GM19099 (cell line): ENCODE results near the gene LRBA.

Experiments
- POLR2A ChIP-seq: IDR thresholded peaks from 3 replicates; pipeline ENCODE4 v1.6.1; 2011; ENCODE audit warnings: low read depth; ENCODE audit not compliant: insufficient read length; ENCODE audit errors: extremely low read depth

LRBA gene

GRCh38 chr4:150354214-150354796 lies 660.8 kb downstream of the LRBA start:
- TF ChIP-seq POLR2A = no peak

- TF ChIP-seq POLR2A = no peak
Observed at GRCh38 chr4:150348079-150348478, 667.0 kb downstream of the LRBA start.

GRCh38 chr4:150345207-150345744 lies 669.8 kb downstream of the LRBA start:
- no peak for TF ChIP-seq POLR2A

GRCh38 chr4:150343796-150344195 lies 671.3 kb downstream of the LRBA start:
- TF ChIP-seq POLR2A = no peak

- TF ChIP-seq POLR2A = no peak
Observed at GRCh38 chr4:150342945-150343344, 672.1 kb downstream of the LRBA start.

- no peak for TF ChIP-seq POLR2A
Observed at GRCh38 chr4:150337734-150338133, 677.4 kb downstream of the LRBA start.

GRCh38 chr4:150336676-150337412 lies 678.2 kb downstream of the LRBA start:
- no peak for TF ChIP-seq POLR2A

GRCh38 chr4:150332961-150333360 lies 682.1 kb downstream of the LRBA start:
- no peak for TF ChIP-seq POLR2A

GRCh38 chr4:150332086-150332485 lies 683.0 kb downstream of the LRBA start:
- no peak for TF ChIP-seq POLR2A

GRCh38 chr4:150329373-150329772 lies 685.7 kb downstream of the LRBA start:
- TF ChIP-seq POLR2A = no peak

- TF ChIP-seq POLR2A = no peak
Observed at GRCh38 chr4:150328496-150328895, 686.6 kb downstream of the LRBA start.

- TF ChIP-seq POLR2A = no peak
Observed at GRCh38 chr4:150327262-150327780, 687.8 kb downstream of the LRBA start.

- no peak for TF ChIP-seq POLR2A
Observed at GRCh38 chr4:150325872-150326271, 689.2 kb downstream of the LRBA start.

GRCh38 chr4:150323406-150324325 lies 691.4 kb downstream of the LRBA start:
- TF ChIP-seq POLR2A = no peak

- TF ChIP-seq POLR2A = no peak
Observed at GRCh38 chr4:150322646-150323045, 692.4 kb downstream of the LRBA start.
